Fibroblast of the conjunctiva (primary cell): ENCODE results near the gene TMEM255A.

Experiments used
- DNase-seq: peaks from one replicate; pipeline ENCODE4 v3.0.0-alpha.2; 2010; ENCODE audit warnings: low read depth

The TMEM255A gene

DNA sequence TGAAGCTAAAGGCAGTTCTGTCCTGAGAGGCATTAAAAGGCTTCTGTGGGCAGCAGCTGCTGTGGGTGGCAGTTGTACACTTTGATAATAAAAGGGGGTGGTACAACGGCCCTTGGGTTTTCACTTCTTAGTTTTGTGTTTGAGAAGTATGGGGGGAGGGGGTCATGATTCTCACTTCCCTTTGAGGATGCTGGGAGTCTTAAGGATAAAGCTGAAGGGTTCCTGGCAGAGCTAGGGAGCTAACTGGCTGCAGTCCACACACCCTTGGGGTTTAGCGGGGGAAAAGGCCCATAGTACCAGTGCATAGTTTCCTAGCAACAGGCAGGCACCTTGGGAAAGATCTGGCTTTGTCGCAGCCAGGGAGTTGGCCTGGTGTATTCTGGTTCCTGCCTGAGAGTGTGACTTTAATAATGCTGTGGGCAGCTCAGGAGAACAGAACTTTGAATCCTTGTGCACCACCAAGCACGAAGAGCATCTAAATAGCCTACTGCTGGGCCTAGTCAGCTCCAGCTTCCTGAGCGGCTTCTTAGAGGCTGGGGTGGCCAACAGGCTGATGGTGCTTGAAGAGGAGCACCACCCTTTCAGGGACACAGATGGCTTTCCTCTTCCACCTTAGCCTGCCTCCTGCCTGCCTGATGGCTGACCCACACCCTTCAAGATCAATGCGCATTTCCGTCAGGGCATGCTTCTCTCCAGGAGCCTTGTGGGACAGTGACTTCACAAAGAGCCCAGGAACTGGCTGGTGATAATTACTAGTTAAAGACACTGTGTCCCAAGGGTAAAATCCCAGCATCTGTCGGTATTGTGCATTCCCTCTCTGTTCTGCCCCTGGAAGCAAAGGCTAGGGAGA, 48.2 kb downstream of the TMEM255A start:
- DNase-seq = no peak

GRCh38 chrX:120260369-120260768, 50.9 kb downstream of the TMEM255A start:
- DNase-seq = no peak

DNA sequence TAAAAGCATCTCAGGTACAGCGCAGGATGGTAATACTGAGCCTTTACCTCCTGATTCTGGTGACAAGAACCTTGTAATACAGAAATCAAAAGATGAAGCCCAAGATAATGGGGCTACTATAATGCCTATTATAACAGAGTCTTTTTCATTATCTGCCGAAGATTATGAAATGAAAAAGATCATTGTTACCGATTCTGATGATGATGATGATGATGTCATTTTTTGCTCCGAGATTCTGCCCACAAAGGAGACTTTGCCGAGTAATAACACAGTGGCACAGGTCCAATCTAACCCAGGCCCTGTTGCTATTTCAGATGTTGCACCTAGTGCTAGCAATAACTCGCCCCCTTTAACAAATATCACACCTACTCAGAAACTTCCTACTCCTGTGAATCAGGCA, 57.5 kb downstream of the TMEM255A start:
- DNase-seq = no peak

DNA sequence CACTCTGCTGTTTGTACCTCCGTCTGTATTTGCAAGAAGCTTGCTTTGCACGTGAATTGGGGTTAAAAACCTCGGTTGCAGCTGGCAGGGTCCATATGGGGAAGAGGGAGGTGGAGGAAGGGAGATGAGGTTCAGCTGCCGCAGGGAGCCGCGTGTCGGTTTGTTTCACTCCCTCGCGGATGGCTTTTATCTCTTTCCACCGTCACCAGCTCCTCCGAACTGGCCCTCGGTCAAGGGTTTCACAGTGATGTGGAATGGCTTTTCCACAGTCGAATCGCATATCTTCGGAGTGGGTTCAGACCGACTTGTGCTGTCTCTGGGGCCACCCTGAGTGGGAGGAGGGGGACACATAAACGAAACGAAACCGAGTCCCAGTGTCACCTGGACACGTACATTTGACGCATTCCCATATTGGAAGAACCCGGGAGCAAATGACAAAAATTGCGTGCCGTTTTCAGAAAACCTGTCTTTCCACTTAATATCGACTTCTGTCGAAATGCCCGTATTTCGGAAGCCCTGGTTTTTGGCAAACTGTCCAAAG, 59.7 kb downstream of the TMEM255A start:
- no peak for DNase-seq

DNA sequence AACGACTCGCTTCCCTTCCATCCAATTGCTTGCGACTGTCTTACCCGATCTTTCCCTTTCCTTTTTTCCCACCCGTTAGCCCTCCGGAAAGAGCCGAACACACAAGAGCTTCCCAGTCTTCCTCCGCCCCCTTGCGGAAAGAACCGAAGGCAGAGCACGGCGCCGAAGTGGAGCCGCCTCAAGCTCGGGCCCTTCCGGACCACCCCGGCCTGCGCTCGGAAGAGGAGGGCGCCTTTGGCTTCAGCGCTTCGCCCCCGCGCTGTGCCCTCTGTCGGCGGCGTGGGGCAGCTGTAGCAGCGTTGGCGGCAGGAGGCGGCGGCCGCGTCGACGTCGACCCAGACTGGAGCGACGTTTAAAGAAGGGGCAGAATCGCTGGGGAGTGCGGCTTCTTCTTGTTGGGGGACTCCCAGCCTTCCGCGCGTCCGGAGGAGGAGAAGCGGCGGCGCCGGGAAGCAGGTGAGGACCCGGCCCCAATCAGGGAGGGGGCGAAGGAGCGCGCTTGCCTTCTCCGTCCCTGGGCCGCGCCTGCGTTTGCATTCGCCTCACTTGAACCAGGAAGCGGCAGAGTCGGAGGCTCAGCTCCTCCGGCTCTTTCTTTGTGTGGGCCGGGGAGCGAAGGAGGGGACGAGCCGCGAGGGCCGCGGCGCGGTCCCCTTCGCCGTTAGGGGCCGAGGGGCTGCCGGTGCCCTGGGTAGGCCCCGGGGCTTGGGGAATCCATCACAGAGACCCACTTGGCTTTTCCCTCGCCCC, 60.6 kb downstream of the TMEM255A start, which contains the start of gene ZBTB33:
TSS of gene ZBTB33 (plus strand) at position 291 of the 750 bp plus-strand sequence. CDS start 2,604 bp downstream, outside the sequence.
- peak; percentile 90 for DNase-seq

DNA sequence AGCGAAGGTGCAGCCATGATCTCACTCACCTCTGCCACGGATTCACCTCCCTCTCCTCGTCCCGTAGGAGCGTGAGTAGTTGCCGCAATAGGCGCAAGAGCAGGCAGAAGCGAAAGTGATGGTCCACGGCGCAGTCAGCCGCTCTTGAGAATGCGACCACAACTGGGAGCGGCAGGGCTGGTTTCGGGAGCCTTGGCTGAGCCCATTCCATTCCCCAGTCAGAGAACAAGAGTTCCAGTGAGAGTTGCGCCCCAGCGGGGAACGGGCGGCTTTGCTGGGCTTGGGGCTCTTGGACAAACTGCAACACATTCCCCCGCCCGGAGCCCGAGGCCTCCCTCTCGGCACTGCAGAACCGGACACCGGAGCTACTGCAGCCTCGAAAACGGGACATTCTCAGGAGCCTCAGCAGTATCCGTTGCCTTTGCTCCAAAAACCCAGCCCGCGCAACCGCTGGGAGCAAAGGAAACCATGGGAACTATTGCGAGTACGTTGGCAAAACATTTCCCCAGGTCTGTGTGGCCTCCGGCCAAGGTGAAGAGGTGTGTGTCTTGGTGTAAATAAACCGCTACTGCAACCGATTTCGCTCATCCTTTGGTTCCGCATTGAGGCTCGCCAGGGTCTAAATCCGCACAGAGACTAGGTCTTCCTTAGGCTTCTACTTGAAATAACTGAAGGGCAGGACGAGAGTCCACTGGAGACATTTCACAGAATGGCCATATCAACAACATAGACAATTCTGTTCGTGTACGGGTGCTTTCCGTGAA, 66.3 kb downstream of the TMEM255A start:
- DNase-seq = peak; percentile 70

- no peak for DNase-seq
Measured at GRCh38 chrX:120244395-120244734, 66.9 kb downstream of the TMEM255A start.

DNA sequence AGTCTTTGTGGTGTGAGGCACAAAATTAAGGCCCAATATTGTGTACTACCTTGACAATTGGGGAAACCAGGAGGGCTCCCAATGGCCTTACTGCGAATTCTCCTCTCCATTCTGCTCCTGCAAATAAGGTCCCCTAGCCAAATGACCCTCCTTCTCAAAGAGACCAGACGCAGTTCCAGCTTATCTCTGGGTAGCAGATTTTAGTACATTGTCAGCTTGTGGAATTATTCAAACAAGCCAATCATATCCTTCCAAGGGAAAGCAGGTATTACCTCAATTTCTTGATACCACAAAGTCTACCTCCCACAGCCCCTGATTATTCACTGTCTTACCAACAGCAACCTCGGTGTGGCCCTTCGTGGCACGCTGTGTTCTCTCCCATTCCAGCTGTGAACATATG, 68.4 kb downstream of the TMEM255A start:
- no peak for DNase-seq

DNA sequence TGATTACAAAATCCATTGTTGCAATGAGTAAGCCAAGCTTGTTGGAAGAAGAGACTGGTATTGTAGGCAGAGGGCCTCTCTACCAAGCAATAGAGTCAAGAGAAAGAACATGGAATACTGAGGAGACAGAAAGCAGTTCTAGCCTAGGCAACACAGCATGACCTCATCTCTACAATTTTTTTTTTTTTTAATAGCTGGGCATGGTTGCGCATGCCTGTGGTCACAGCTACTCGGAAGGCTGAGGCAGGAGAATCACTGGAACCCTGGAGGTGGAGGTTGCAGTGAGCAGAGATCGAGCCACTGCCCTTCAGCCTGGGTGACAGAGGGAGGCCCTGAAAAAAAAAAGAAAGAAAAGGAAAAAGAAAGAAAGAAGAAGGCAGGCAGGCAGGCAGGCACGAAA, 72.3 kb downstream of the TMEM255A start:
- DNase-seq = no peak

- no peak for DNase-seq
Measured at GRCh38 chrX:120236687-120237479, 74.4 kb downstream of the TMEM255A start.

- no peak for DNase-seq
Measured at GRCh38 chrX:120235284-120235683, 76.0 kb downstream of the TMEM255A start.

DNA sequence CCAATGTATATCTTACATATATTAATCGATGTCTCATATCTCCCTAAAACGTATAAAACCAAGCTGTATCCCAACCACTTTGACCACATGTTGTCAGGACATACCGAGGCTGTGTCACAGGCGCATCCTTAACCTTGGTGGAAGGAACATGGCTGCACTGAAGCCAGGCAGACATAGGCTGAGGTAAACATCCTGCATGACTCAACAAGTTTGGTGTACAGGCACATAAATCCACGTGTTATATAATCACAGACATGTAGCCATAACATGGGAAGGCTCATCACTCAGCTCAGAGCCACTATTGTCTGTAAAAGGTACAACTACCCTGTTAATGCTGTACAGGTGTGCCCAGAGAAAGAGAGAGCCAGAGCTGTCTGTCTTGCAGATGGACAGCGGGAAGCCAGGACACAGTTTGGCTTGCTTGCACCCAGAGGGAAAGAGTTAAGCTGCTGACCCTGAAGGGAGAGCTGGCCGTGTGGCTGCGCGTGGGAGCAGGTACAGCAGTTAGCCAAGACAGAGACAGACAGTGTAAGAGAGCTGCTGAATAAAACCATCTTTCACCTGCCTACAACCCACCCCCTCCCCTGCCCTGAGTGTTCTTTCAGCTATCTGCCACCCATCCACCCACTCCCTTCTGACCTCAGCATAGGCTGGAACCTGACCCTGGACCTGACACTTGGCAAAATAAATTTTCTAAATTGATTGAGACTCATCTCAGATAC, 82.9 kb downstream of the TMEM255A start:
- DNase-seq = no peak

DNA sequence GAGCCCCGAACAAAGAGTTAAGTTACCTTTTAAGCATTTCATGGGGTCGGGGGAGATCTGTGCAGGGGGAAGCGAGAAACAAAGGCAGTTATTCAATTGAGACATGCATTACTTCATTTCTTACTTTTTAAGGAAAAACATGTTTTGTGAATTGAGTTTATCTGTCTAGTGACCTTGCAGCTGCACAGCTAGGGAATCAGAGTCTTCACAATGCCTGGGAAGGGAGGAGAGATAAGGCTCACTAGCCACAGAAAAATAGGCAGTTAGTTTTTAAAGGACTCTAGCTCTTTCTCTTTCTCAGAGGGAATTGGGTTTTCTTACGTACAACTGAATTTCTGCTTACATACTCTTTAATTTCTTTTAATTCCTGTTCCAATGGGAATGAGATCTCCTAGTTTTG, 86.9 kb downstream of the TMEM255A start:
- no peak for DNase-seq

GRCh38 chrX:120223374-120223773, 87.9 kb downstream of the TMEM255A start:
- DNase-seq = no peak

- DNase-seq = peak; percentile 24
Measured at GRCh38 chrX:120213438-120214265, 97.6 kb downstream of the TMEM255A start.
